Ascending aorta (tissue), 2 donors: Measurements from ENCODE around the gene SPNS2. TPM values are rescaled to one million over a fixed set of nuclear protein-coding genes. Genes with fewer than 3 reads are reported as not detected.

Experiments used
- DNase-seq, 2 donors: peaks; one replicate each; pipeline ENCODE4 v3.0.0-alpha.2; 2019; ENCODE audit warnings: low spot score in 2 of 2
- H3K27ac ChIP-seq, 2 donors: fragments of 200-600 bp; sonication (generic); one replicate each; pipeline ENCODE4 v1.5.1; 2016 to 2017; ENCODE audit warnings: mild to moderate bottlenecking in 1 of 2
- H3K27me3 ChIP-seq: fragments of 200-600 bp; sonication (generic); one replicate; pipeline ENCODE4 v1.5.1; 2017
- H3K36me3 ChIP-seq, 2 donors: fragments of 200-600 bp; sonication (generic); one replicate each; pipeline ENCODE4 v1.5.1; 2016
- H3K4me1 ChIP-seq, 2 donors: fragments of 200-600 bp; sonication (generic); one replicate each; pipeline ENCODE4 v1.5.1; 2016 to 2017; ENCODE audit warnings: mild to moderate bottlenecking in 1 of 2
- H3K4me3 ChIP-seq, 2 donors: fragments of 200-600 bp; sonication (generic); one replicate each; pipeline ENCODE4 v1.5.1; 2016 to 2017; ENCODE audit warnings: mild to moderate bottlenecking in 1 of 2
- H3K9me3 ChIP-seq, 2 donors: fragments of 200-600 bp; sonication (generic); one replicate each; pipeline ENCODE4 v1.5.1; 2016
- intact Hi-C: fragments of 100-400 bp; cut with DNase I; formaldehyde crosslinking; loops from one replicate; pipeline ENCODE4 v1.15.1; 2023
- total RNA-seq: library from RNA; depleted of rRNA; stranded (reverse); fragments of >200 nt; gene quantifications from one replicate; pipeline ENCODE4 v1.1.0, GENCODE V29; 2016
- TF ChIP-seq, protein P1 (sequence below), 3 experiments: fragments of 200-600 bp in 2 of 3; fragments of 450-650 bp in 1 of 3; sonication (generic) in 2 of 3; IDR thresholded peaks; one replicate each; pipeline ENCODE4 v1.5.1; 2016 to 2019; ENCODE audit warnings: antibody characterized with exemption in 3 of 3, mild to moderate bottlenecking in 1 of 3, moderate library complexity in 1 of 3

SPNS2 gene
- total RNA-seq, 1 donor from 2014 or later, result 107 TPM

- Histone ChIP-seq H3K36me3 (no peaks in the 10 kb centered on the region), H3K4me3 (no peak overlapping the region), H3K9me3 (no peaks in the 10 kb centered on the region), H3K27me3 (no peaks in the 10 kb centered on the region), H3K27ac (no peak overlapping the region), H3K4me1 (peaks cover 0 to 13% of the 10 kb centered on the region in 2 donors)
- no peak for DNase-seq
- intact Hi-C loops, result no loop called here
- TF ChIP-seq, protein P1, sequence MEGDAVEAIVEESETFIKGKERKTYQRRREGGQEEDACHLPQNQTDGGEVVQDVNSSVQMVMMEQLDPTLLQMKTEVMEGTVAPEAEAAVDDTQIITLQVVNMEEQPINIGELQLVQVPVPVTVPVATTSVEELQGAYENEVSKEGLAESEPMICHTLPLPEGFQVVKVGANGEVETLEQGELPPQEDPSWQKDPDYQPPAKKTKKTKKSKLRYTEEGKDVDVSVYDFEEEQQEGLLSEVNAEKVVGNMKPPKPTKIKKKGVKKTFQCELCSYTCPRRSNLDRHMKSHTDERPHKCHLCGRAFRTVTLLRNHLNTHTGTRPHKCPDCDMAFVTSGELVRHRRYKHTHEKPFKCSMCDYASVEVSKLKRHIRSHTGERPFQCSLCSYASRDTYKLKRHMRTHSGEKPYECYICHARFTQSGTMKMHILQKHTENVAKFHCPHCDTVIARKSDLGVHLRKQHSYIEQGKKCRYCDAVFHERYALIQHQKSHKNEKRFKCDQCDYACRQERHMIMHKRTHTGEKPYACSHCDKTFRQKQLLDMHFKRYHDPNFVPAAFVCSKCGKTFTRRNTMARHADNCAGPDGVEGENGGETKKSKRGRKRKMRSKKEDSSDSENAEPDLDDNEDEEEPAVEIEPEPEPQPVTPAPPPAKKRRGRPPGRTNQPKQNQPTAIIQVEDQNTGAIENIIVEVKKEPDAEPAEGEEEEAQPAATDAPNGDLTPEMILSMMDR (IDR thresholded peaks at IDR 0.05), result no peak
These were observed 24.0 kb downstream of the SPNS2 start for GRCh38 chr17:4522661-4523060.

DNA sequence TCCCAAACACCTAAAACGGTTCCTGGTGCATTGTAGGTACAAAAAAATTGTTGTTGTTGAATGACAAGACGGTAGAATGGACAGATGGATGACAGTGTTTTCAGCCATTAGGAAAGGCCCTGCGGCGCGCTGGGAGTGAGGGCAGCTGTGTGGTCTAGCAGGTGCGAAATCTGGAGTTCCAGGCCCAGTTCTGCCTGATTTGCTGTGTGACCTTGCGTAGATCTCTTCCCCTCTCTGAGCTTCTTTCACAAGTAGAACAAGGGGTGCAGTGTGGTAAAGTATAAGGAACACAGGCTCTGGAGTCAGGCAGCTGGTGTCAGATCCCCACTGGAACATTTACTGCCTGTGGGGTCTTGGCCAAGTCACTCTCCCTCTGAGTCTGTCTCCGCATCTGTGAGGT, 25.3 kb downstream of the SPNS2 start:
- H3K4me1 ChIP-seq, result peaks cover 0 to 13% of the 10 kb centered on the region in 2 donors
- intact Hi-C loops, result no loop called here

GRCh38 chr17:4525691-4526397, 27.2 kb downstream of the SPNS2 start:
- H3K4me3 ChIP-seq, result no peak overlapping the region
- peaks cover 0 to 13% of the 10 kb centered on the region in 2 donors for H3K4me1 ChIP-seq
- intact Hi-C loops, result no loop called here
- no peaks in the 10 kb centered on the region for H3K36me3 ChIP-seq
- no peak for DNase-seq
- no peaks in the 10 kb centered on the region for H3K9me3 ChIP-seq
- no peak overlapping the region for H3K27ac ChIP-seq
- no peaks in the 10 kb centered on the region for H3K27me3 ChIP-seq
- TF ChIP-seq, protein P1 (IDR thresholded peaks at IDR 0.05), result no peak

More for the DNA sequence above, 25.3 kb downstream of the SPNS2 start:
- Histone ChIP-seq H3K4me3 (no peak overlapping the region), H3K9me3 (no peaks in the 10 kb centered on the region), H3K27me3 (no peaks in the 10 kb centered on the region), H3K27ac (no peak overlapping the region), H3K36me3 (no peaks in the 10 kb centered on the region)
- DNase-seq, result no peak
- TF ChIP-seq, protein P1 (IDR thresholded peaks at IDR 0.05), result no peak

GRCh38 chr17:4527134-4527533, 28.5 kb downstream of the SPNS2 start:
- no peak overlapping the region for H3K4me3 ChIP-seq
- peaks cover 0 to 13% of the 10 kb centered on the region in 2 donors for H3K4me1 ChIP-seq
- H3K27me3 ChIP-seq, result no peaks in the 10 kb centered on the region
- H3K36me3 ChIP-seq, result no peaks in the 10 kb centered on the region
- H3K27ac ChIP-seq, result no peak overlapping the region
- no peak for DNase-seq
- H3K9me3 ChIP-seq, result no peaks in the 10 kb centered on the region
- intact Hi-C loops, result no loop called here
- TF ChIP-seq, protein P1 (IDR thresholded peaks at IDR 0.05), result no peak

DNA sequence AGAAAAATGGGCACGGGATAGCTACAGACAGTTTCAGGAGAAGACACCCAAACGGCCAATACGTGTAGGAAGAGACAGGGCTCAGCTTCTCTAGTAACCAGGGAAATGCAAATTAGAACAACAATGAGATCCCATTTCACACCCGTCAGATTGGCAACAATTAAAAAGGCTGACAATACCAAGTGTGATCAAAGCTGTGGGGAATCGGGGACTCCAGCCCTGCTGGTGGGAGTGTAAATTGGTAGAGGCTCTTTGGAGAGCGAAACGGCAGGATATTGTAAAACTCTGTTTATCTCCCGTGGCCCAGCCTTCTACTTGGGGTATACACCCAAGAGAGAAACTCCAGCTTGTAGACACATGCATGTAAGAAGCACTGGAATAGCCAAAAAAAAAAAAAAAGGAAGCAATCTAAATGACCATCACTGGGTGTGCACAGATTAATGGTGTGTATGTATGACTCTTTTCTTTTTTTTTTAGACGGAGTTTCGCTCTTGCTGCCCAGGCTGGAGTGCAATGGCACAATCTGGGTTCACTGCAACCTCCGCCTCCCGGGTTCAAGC, 29.0 kb downstream of the SPNS2 start:
- Histone ChIP-seq H3K36me3 (no peaks in the 10 kb centered on the region), H3K27me3 (no peaks in the 10 kb centered on the region), H3K4me3 (no peak overlapping the region), H3K9me3 (no peaks in the 10 kb centered on the region), H3K4me1 (peaks cover 0 to 13% of the 10 kb centered on the region in 2 donors), H3K27ac (no peak overlapping the region)
- DNase-seq, result no peak
- TF ChIP-seq, protein P1 (IDR thresholded peaks at IDR 0.05), result no peak
- intact Hi-C loops, result no loop called here
